Fibroblast of skin of right quadriceps (primary cell): ENCODE measurements around the gene ANKRD39.
A peak's percentile ranks its signal among the peaks of the same experiment; 100 is the strongest.
"Not testable (repeated sequence)": the region's sequence is repeated elsewhere in the genome, so short reads cannot be mapped to it uniquely, and the experiment has no call there.

Experiments used
- DNase-seq: peaks from one replicate; pipeline ENCODE4 v3.0.0-alpha.2; 2013

Gene ANKRD39

DNA sequence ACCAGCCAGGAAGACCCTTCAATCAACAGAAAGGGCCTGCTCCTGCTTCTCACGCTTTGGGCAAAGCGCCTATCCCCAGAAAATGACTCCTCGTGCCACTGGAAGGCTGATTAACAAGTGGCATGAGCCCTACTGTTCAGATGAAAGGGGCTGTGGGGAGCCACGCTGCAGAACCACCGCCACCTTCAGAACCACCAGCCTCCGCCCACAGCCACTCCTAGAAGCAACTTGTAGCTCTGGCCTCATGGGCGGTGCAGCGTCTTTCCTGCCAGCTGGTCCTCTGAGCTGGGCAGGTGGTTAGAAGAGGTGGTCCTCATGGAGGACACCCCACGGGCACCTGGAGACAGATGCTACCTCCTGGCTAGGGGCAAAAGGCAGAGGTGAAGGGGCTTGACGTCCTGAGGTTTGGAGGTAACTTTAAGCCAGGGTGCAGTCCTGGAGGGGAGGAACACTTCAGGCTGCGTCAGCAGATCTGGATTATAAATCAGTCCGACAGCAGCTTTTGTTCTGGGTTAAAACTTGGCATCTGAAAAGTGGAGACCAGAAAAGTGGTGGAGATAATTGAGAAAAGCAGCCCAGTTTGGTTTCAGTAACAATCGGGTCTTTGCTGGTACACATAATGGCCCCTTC is 12.9 kb upstream of the ANKRD39 start:
- DNase-seq = no peak

DNA sequence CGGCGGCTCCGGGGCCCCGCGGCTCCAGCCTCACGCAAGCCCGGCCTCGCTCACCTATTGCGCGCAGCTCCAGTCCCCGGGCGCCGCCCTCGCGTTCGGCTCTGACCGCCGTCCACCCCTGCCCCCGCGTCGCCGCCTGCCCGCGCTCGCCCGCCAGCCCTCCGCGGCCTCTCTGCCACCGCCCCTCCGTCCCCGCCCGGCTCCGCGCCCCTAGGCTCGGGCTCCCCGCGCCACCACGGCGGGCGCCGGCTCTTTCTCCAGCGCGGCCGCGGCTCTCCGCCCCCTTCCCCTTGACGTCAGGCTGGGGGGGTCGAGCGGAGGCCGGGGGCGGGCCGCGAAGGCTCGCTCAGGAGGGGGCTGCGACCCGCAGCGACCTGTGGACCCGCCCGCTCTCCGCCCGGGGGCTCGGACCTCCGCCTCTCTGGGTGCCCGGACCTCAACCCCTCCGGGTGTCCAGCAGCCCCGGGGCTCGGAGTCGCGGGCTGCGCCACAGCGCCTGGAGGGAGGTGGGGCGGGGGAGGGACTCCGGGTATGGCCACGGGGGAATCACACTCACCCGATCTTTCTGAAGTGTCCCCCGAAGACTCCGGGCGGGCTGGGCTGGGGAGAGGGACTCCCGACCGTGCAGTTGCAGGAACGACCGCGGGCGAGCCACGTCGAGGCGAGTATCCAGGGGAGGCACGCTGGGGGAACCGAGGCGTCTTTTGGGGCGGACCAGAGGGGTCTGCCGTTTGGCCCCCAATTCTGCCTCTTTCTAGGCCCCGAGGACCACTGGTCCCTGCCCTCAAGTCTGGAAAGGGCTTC is 12.2 kb upstream of the ANKRD39 start, which contains the start of gene SEMA4C:
Gene SEMA4C (minus strand): TSS at position 259 of the 804 bp plus-strand sequence. CDS start 2,194 bp downstream, outside the sequence.
- DNase-seq = peak; percentile 40

DNA sequence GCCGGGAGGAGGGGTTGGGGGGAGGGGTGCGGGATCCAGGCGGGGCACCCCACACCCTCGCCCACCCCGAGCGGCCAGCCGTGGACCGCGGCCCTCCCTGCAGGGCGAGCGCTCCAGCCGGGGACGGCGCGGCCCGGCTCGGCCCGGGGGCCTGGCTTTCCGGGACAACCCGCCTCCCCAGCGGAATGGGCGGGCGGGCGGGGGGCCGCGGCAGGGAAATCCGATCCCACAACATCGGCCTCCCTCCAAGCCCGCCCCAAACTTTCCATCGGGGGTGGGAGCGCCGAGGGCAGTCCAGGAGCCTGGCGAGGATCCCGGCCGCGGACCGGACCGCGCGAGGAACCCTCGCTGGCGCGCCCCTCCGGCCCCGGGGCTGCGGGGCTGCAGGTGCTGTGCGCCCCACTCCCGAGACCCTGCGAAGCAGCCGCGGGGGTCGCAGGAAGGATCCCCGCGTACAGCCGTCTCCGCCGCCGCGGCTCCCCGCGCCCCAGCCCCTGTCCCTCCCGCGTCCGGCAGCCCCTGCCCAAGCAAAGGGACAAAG is 11.5 kb upstream of the ANKRD39 start:
- DNase-seq = peak; percentile 78

GRCh38 chr2:96868555-96869280 is 10.9 kb upstream of the ANKRD39 start:
- peak; percentile 94 for DNase-seq

DNA sequence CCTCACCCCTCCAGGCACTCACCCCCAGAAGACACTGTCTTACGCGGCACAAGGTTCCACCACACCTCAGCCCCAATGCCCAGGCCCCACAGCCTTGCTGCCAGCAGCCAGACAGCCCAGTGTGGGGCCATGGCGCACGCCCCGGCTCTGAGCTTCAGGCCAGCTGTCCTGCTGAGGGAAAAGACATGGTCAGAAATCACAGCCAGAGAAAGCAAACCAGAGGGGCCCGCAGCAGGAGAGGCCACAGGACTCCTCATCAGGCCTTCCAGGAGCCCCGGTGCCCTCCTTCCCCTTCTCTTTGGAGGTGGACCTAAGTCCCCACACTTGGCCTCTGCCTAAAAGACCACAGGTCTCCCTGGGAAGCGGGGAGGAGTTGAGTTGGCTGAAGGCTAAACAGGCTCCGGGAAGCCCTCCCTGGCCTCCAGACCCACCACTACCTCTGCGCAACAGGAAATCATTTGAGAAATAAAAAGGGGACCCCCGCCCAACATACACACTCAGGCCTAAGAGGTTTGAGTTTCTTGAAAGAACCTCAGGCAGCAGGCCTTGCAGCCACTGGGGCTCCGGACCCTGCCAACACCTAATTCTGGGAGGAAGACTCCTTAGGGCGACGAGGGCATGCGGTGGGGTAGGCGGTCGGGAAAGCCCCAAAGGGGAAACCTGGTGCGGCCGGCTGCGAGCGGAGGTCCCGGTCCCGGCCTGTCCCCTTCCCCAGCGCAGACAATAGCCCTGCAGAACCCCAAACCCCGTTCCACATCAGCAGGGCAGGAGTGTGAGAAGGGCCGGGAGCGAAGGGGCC is 10.1 kb upstream of the ANKRD39 start:
- no peak for DNase-seq

GRCh38 chr2:96866986-96867755 is 9.4 kb upstream of the ANKRD39 start:
- DNase-seq = no peak

DNA sequence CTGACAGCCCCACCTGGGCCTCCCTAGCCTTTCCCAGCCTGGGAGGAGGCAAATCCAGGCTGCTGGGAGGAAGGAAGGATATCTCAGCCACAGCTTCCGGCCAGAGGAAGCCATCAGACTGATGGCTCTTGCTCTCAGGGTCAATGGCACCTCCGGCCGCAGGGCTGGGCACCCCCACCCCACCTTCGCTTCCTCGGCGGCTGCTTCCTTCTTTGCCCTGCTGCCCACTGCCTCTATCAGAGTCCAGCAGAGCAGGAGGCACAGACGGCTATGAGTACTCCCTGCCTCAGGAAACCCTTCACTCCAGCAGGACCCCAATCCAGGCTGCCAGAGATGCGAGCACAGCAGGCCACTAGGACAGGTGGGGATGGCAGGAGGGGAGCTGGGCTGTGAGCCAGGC is 8.8 kb upstream of the ANKRD39 start:
- no peak for DNase-seq

DNA sequence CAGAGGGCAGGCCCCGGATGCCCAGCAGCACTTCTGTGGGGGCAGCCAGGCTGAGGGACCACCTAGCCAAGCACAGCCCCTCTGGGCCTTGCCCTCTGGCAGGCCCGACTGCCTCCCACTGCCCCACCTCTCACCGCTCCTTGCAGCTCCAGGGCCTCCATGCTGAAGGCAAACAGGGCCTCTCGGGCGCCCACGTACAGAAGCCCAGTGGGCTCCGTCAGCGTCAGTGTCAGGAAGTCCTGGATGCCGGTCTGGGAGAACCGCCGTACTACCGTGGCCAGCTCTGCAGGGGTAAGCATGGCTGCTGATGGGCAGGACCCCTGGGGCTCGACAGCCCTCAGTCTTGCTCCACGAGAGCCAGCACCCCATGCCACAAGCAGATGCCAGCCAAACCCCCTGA is 8.3 kb upstream of the ANKRD39 start:
- no peak for DNase-seq

DNA sequence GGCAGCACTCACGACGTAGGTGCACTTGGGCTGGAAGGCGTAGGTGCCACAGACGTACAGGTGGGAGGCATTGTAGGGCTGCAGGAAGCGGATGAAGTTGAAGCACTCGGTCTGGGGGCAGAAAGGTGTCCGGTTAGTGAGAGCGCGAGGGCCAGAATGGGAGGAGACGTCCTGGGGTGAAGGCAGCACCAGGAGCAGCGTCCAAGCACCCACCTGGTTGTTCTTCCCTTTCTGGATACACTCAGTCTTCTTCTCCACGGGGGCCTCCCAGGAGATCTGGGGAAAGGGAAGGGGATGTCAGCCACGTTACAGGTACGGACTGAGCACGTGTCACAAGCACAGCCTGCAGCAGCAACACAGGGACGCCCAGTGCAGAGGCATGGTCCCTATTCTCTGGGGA is 7.8 kb upstream of the ANKRD39 start:
- DNase-seq = no peak

GRCh38 chr2:96864343-96865091 is 6.7 kb upstream of the ANKRD39 start:
- no peak for DNase-seq

DNA sequence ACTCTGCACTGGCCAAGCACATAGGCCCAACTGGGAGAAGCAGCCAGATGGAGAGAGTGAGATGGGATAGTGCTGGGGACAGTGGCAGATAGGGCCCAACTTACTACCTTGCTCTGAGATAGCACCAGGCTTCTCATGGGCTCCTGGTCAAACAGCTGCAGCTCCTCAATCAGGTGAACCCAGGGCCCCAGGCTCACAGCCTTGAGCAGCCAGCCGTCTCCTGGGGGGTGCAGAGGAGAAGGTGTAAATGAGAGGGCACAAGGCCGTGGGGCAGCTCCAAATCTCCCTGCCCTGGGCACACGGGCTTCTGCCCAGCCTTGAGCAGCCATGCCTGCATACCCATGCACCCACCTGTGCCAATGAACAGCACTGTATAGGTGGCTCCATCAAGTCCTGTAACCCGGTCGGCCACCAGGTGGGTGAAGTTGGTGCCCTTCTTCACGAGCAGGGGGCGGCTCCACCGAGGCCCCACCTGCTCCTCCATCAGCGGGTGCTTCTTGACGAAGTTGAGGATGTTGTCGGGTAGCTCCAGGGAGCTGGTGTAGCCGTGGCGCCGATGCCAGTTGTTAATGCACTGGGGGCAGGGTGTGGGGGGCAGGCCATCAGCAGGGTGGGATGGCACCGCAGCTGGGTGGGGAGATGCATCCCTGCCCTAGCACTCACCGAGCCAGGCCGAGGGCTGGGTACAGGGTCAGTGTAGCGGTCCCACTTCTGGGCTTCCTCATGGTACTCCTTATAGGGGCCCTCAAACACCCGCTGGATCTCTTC is 5.9 kb upstream of the ANKRD39 start:
- DNase-seq = no peak

GRCh38 chr2:96863056-96863455 is 5.2 kb upstream of the ANKRD39 start:
- not testable (repeated sequence) for DNase-seq

DNA sequence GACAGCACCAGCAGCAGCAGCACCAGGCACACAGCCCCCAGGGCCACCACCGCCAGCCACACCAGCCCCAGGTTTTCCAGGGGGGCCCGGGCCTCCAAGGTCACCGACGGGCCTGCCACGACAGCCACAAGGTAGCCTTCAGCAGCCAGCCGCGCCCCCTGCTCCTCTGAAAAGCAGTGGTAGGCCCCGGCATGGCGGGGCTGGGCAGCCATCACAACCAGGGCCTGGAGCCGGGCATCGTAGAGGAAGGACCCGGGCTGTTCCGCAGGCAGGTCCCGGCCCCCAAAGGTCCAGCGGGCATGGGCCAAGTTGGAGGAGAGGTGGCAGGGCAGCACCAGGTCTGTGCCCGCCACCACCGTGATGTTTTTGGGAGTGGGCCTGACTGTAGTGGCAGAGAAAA is 3.3 kb upstream of the ANKRD39 start:
- DNase-seq = no peak

DNA sequence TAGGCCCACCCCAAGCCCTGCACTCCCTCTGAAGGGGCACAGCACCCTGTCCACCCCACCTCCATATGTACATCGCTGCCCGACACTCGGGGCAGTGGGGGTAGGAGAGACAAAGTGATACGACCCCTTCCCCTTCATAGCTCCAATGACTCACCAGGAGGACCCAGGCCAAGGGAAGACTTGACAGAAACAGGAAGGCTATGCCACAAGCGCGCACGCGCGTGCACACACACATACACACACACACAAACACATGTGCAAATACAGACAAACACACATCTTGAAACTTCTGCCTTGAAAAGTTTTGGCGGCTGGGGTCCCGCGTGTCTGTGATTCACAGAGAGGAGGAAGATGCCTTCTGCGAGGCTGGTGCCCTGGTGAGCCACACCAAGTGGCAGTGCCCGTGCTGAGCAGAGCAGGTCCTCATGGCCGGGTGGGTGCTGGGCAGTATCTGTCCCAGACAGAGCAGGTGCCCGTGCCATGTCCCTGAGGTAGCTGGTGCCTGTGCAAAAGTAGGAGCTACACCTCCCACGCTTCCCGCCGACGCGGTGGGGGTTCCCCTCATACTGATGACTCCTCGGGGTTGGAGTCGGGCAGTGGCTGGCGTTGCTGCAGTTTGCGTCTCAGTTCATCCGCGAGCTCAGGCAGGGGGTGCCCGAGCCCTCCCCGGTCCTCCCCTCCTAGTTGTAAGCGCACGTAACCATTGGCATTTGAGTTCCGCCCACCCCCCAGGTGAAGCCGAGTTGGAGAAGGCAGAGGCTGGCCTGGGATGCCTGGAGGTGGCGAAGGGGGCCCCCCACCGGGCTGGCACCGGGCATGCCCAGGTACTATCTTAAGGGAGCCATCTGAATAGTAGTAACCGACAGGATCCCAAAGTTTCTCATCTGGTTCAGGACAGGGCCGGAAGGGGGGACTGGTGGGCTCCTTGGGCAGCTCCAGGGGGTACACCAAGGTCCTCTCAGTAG is 2.5 kb upstream of the ANKRD39 start:
- DNase-seq = no peak

GRCh38 chr2:96859681-96860064 is 1.9 kb upstream of the ANKRD39 start:
- no peak for DNase-seq

DNA sequence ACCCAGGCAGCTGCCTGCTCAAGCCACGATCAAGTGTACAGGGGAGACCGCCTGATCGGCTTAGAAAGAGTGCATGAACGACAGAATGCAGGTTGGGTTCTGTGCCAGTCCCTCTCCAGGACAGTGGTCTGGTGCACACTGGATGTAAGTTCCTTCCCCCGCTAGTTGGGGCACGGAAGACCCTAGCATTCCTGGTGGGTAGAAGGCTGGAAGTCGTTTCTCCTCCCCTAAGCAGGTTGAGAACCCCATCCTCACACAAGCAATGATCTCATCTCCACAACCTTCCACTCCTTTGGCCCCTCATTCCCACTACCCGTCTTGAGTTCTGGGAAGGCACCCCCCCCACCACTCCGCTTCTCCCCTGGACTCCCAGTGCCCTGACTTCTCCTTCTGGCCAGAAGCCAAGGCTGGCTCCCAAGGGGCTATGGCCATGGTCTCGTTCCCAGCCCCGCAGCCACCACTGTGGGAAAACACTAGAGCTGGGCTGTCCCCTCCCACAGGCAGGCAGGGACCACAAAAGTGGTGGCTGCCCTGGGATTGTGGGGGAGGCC is 1.4 kb upstream of the ANKRD39 start:
- no peak for DNase-seq

GRCh38 chr2:96856776-96857666 is 795 bp downstream of the ANKRD39 start:
- DNase-seq = peak; percentile 14

DNA sequence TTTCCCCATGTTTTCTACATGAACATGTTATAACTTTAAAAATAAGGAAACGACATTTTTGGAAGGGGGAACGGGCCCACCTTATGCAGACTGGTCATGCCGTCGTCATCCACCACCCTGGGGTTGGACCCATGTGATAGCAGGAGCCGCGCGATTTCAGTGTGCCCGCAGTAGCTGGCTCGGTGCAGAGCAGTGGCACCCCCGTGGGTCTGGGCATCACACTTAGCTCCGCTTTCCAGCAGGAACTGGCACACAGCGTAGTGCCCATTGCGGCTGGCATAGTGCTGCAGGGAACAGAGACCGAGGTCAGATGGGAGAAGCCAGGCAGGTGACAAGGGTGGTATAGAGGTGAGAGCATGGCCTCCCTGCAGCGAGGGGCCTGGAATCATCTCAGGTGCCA is 4.5 kb downstream of the ANKRD39 start:
- DNase-seq = no peak
